T1000 (cell line): ENCODE results near the gene RAD50.

Experiments used
- DNase-seq: peaks from one replicate; lab custom pipeline; 2025; ENCODE audit warnings: mixed read lengths; lab: John Stamatoyannopoulos, UW

Gene RAD50

GRCh38 chr5:132659598-132660493 is 103.1 kb downstream of the RAD50 start:
- no peak for DNase-seq

GRCh38 chr5:132661231-132662003 is 104.6 kb downstream of the RAD50 start:
- DNase-seq: no peak

GRCh38 chr5:132662004-132662401 is 105.2 kb downstream of the RAD50 start:
- no peak for DNase-seq

- no peak for DNase-seq
These were observed 106.4 kb downstream of the RAD50 start for GRCh38 chr5:132662925-132663770.

GRCh38 chr5:132663771-132664695 is 107.3 kb downstream of the RAD50 start:
- DNase-seq: no peak

- no peak for DNase-seq
These were observed 108.0 kb downstream of the RAD50 start for GRCh38 chr5:132664696-132665209.

GRCh38 chr5:132665574-132666080 is 108.8 kb downstream of the RAD50 start:
- DNase-seq: no peak

- DNase-seq: no peak
These were observed 109.7 kb downstream of the RAD50 start for GRCh38 chr5:132666310-132667123.

GRCh38 chr5:132667309-132667708 is 110.5 kb downstream of the RAD50 start:
- no peak for DNase-seq

- DNase-seq: no peak
These were observed 111.3 kb downstream of the RAD50 start for GRCh38 chr5:132667761-132668705.

GRCh38 chr5:132668706-132669454 is 112.1 kb downstream of the RAD50 start:
- no peak for DNase-seq

- DNase-seq: no peak
These were observed 112.7 kb downstream of the RAD50 start for GRCh38 chr5:132669455-132669820.

- no peak for DNase-seq
These were observed 113.4 kb downstream of the RAD50 start for GRCh38 chr5:132669966-132670882.

GRCh38 chr5:132671000-132671399 is 114.2 kb downstream of the RAD50 start:
- DNase-seq: no peak

- DNase-seq: no peak
These were observed 116.7 kb downstream of the RAD50 start for GRCh38 chr5:132673488-132673887.

GRCh38 chr5:132673939-132674630 is 117.3 kb downstream of the RAD50 start, which contains the start of gene IL4:
Gene IL4, plus strand, starts transcription at chr5:132673989. Its CDS starts 62 bp downstream, at chr5:132674051.
- DNase-seq: no peak
